HG02759 (cell line): Measurements from ENCODE around the gene ATR.
"Not testable (repeated sequence)": the region's sequence is repeated elsewhere in the genome, so short reads cannot be mapped to it uniquely, and the experiment has no call there.

Experiments
- ATAC-seq: cut with Tn5 transposase; IDR thresholded peaks from one replicate; pipeline ENCODE4 v1.9.1; 2021; ENCODE audit warnings: mild to moderate bottlenecking, moderate library complexity; ENCODE audit not compliant: unreplicated experiment

Gene ATR

DNA sequence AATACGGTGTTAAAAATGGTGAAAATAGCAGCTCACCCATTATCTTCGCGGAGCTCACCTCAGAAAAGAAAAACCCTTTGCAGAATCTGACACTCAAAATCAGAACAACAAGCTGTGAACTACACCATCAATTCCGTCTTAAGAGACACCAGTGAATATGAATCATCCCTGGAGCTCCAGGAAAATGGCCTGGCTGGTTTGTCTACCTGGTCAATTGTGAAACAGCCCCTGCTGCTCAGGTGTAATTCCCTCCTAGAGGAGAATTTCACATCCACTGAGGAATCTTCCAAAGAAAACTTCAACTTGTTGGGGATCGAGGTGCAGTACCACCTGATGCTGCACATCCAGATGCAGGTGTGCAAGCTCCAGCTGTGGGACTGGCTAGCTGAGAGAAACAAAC, 127.7 kb downstream of the ATR start:
- ATAC-seq = no peak

DNA sequence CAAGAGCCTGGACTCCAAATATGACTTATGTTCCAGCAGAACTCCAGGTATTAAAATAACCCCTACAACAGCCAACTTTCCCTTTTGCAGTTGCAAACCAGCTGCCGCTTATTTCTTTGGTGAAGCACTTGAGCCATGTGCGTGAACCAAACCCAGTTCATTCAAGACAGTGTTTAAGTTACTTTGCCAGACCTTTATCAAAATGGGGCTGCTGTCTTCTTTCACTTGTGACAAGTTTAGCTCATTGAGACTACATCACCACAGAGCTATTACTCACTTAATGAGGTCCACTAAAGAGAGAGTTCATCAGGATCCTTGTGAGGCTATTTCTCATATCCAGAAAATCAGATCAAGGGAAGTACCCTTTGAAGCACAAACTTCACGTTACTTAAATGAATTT, 128.3 kb downstream of the ATR start:
- no peak for ATAC-seq

- peak; percentile 92 for ATAC-seq
Measured at GRCh38 chr3:142447852-142448823, 130.4 kb downstream of the ATR start, which contains the start of gene XRN1. TSS of gene XRN1 (minus strand) at chr3:142448037. CDS start at chr3:142447944, 93 bp downstream.

- ATAC-seq = peak; percentile 26
Measured at GRCh38 chr3:142447301-142447851, 131.2 kb downstream of the ATR start.

DNA sequence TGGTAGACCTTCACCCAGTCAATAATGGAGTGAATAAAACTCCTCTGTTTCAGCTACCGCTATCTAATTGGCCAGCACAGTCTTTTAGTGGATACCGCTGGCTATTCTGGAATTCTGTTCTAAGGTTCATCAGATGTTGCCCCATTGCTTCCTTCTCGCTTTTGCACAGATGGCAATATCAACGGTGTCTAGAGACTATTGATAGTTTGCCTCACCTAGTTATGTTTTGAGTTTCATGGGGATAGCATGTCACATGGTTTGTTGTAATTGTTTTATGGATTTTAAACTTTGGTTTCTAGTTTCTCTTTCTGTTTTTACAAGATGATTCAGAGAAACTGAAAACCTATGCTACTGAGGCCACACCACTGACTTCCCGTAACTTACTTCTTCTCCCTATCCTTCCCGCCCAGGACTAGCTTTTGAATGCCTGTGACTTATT, 132.7 kb downstream of the ATR start:
- peak; percentile 41 for ATAC-seq

DNA sequence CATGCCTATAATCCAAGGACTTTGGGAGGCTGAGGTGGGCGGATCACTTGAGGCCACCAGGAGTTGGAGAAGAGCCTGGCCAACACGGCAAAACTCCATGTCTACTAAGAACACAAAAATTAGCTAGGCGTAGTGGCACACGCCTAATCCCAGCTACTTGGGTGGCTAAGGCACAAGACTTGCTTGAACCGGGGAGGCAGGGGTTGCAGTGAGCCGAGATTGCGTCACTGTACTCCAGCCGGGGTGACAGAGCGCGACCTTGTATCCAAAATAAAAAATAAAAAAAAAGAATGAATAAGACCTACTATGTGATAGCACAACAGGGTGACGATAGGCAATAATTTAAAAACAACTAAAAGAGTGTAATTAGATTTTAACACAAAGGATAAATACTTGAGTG, 134.2 kb downstream of the ATR start:
- ATAC-seq = no peak

DNA sequence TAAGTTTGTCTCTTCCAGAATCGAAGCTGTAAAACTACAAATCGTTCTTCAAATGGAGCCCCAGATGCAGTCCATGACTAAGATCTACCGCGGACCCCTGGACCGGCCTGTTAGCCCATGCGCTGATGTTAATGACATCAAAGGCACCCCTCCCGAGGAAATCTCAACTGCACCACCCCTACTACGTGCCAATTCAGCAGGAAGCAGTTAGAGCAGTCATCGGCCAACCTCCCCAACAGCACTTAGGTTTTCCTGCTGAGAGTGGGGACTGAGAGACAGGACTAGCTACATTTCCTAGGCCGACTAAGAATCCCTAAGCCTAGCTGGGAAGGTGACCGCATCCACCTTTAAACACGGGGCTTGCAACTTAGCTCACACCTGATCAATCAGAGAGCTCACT, 135.5 kb downstream of the ATR start:
- not testable (repeated sequence) for ATAC-seq

DNA sequence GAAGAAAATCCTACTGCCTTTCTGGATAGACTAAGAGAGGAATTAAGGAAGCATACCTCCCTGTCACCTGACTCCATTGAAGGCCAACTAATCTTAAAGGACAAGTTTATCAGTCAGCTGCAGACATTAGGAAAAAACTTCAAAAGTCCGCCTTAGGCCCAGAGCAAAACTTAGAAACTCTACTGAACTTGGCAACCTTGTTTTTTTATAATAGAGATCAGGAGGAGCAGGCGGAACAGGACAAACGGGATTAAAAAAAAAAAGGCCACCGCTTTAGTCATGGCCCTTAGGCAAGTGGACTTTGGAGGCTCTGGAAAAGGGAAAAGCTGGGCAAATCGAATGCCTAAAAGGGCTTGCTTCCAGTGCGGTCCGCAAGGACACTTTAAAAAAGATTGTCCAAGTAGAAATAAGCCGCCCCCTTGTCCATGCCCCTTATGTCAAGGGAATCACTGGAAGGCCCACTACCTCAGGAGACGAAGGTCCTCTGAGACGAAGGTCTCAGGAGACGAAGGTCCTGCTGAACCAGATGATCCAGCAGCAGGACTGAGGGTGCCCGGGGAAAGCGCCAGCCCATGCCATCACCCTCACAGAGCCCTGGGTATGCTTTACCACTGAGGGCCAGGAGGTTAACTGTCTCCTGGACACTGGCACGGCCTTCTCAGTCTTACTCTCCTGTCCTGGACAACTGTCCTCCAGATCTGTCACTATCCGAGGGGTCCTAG, 138.9 kb downstream of the ATR start:
- not testable (repeated sequence) for ATAC-seq

DNA sequence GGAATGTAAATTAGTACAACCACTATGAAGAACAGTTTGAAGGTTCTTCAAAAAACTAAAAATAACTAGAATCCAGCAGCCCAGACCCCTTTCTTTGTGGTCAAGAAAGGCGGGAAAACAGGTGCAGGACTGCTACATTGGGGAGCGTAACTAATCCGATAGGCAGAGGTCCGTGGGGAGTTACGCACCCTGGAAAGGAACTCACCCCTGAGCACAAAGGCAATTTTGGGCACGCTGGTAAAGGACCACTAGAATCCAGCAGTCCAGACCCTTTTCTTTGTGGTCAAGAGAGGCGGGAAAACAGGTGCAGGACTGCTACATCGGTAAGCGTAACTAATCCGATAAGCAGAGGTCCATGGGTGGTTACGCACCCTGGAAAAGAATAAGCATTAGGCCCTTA, 140.4 kb downstream of the ATR start:
- not testable (repeated sequence) for ATAC-seq

- ATAC-seq = no peak
Measured at GRCh38 chr3:142436951-142437585, 141.5 kb downstream of the ATR start.

DNA sequence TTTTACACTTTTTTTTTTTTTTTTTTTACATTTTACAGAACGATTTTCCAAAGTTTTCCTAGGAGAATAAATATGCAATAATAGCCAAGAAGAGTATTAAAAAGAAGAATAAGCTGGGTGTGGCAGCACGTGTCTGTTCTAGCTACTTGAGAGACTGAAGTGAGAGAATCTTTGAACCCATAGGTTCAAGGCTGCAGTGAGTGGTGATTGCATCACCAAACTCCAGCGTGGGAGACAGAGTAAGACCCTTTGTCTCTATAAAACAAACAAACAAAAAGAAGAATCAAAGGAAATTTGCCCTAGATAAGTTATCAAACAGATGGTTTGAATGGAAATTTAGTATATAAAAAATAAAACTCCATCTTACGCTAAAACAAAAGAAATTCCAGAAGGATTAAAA, 144.0 kb downstream of the ATR start:
- no peak for ATAC-seq

DNA sequence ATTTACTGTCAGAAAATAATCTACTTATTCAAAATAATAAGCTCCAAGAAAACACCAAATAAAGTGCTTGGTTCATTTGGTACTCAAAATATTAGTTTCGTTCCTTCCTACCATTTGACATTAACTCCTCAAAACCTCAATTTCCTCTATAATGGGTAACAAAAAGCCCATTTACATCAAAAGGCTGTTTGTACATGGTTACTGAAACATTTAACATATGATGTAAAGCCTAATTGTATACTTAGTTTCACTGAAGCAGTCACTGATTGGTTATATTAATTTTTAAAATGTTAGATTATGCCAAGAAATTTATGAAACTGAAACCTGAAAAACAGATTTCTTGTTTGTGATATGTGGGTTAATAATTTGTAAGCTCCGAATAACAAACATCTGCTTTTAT, 145.4 kb downstream of the ATR start:
- peak; percentile 60 for ATAC-seq

GRCh38 chr3:142429582-142429981, 149.0 kb downstream of the ATR start:
- ATAC-seq = no peak

- ATAC-seq = no peak
Measured at GRCh38 chr3:142424754-142425153, 153.8 kb downstream of the ATR start.

DNA sequence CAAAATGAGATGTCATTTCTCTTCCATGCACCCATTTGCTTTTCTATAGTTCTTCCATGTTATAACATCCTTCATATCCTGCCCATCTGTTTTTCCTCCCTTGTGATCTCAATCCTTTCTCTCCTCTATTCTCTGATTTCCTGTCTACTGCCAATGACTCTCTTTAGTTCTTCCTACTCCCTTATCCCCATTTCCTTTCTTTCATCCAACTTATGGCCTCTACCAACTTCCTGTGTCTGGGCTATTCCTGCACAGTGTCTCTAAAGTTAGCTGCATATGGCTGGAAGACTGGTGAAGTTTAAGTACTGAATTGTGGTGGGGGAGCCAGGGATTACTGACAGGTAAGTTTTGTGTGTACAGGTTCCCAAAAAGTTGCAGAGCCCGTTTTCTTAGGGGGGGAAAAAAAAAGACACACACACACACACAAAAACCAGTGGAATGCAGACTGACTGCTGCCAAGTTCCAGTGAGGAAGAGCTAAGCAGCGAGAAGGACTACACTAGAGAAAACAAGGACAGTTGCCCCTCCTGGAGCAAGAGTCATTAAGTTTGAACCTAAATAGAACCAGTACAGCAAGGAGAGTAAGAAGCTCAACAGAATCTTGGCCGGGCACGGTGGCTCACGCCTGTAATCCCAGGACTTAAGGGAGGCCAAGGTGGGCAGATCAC, 159.5 kb downstream of the ATR start:
- no peak for ATAC-seq

DNA sequence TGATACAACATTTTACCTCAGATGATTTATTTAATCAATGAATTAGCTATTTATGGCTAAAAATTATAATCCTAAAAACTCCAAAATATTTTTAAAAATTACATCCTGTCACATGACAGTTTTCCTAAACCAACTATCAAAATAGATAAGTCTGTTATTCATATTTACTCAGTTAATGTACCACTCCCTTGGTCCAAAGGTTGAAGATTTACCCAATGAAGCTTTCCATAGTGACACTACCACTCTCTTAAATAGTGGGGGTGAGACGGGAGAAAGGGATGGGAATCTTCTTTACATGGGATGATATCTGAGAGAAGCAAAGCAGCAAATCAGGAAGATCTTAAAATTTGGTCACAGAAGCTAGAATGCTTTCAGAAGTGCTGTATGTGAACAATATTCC, 161.2 kb downstream of the ATR start:
- ATAC-seq = no peak

DNA sequence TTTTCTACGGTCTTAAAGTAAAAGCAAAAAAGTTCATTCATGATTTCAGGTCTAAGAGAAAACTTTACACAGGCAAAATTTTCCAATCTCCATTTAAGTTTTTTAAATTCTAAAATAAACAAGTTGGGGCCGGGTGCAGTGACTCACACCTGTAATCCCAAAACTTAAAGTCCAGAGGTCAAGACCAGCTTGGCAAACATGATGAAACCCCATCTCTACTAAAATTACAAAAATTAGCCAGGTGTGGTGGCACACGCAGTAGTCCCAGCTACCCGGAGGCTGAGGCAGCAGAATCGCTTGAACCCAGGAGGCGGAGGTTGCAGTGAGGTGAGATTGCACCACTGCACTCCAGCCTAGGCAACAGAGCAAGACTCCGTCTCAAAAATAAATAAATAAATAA, 178.0 kb downstream of the ATR start:
- ATAC-seq = not testable (repeated sequence)
